A549 (cell line): Measurements from ENCODE around the gene CES1. TPM values are rescaled to one million over a fixed set of nuclear protein-coding genes. Genes with fewer than 3 reads are reported as not detected.

Source experiments
- ATAC-seq, 2 experiments: fragments of 200-7000 bp in 1 of 2; fragments of >200 bp in 1 of 2; cut with Nextera tagmentation in 1 of 2; cut with Tn5 transposase in 1 of 2; 3 replicates each; pipeline versions ENCODE4 v1.8.0 to v1.9.1; 2018 to 2020; ENCODE audit warnings: mild to moderate bottlenecking in 1 of 2, moderate library complexity in 1 of 2
- CTCF ChIA-PET: fragments of 300-600 bp; sonication (Branson Sonifier 250); formaldehyde crosslinking; extraction: SDS; loops from one replicate; lab custom pipeline; 2021; ENCODE audit warnings: antibody characterized with exemption, inconsistent platforms; lab: Yijun Ruan, JAX
- POLR2A ChIA-PET: fragments of 350-600 bp; formaldehyde crosslinking; extraction: SDS; loops from one replicate; lab custom pipeline; 2021; ENCODE audit warnings: antibody characterized with exemption, inconsistent platforms; lab: Yijun Ruan, JAX
- DNase-seq, 2 experiments: peaks; one replicate each; pipeline versions ENCODE4 v3.0.0 to v3.0.0-alpha.2; 2011 to 2016; ENCODE audit warnings: low read depth in 1 of 2, low spot score in 1 of 2
- FAIRE-seq: peaks from 2 replicates; lab custom pipeline; 2011; peaks lifted over from hg19 to GRCh38; lab: Jason Lieb, UNC
- H3K27ac ChIP-seq, 2 experiments: fragments of >200 bp; sonication (Bioruptor Twin); formaldehyde crosslinking; 3 replicates each; pipeline ENCODE4 v1.5.1; 2016 to 2017
- H3K4me1 ChIP-seq: fragments of >200 bp; sonication (Bioruptor Twin); formaldehyde crosslinking; 3 replicates; pipeline ENCODE4 v1.6.1; 2016
- H3K4me2 ChIP-seq: fragments of >200 bp; sonication (Bioruptor Twin); formaldehyde crosslinking; 3 replicates; pipeline ENCODE4 v1.6.1; 2016
- H3K4me3 ChIP-seq: fragments of >200 bp; sonication (Bioruptor Twin); formaldehyde crosslinking; 3 replicates; pipeline ENCODE4 v1.5.1; 2016
- H3K9me3 ChIP-seq: fragments of >200 bp; sonication (Bioruptor Twin); formaldehyde crosslinking; 3 replicates; pipeline ENCODE4 v1.6.1; 2016
- CBX2 ChIP-seq: fragments of 200-600 bp; sonication (generic); IDR thresholded peaks from 2 replicates; pipeline ENCODE4 v1.6.1; 2016; ENCODE audit warnings: low read depth, mild to moderate bottlenecking, borderline replicate concordance
- CBX8 ChIP-seq: fragments of 200-600 bp; sonication (generic); IDR thresholded peaks from 2 replicates; pipeline ENCODE4 v1.6.1; 2016
- CEBPB ChIP-seq, 2 experiments: fragments of >200 bp in 1 of 2; sonication (Bioruptor Twin) in 1 of 2; formaldehyde crosslinking in 1 of 2; IDR thresholded peaks; 2 replicates each; pipeline ENCODE4 v1.6.1; 2012 to 2016
- CHD4 ChIP-seq: fragments of 200-600 bp; sonication (generic); IDR thresholded peaks from 2 replicates; pipeline ENCODE4 v1.6.1; 2016; ENCODE audit warnings: antibody characterized with exemption, mild to moderate bottlenecking, borderline replicate concordance
- EHF ChIP-seq: fragments of 250-450 bp; sonication (Bioruptor Pico); IDR thresholded peaks from 2 replicates; pipeline ENCODE4 v1.5.0; 2020; ENCODE audit warnings: mild to moderate bottlenecking
- EHMT2 ChIP-seq: fragments of 200-600 bp; sonication (generic); IDR thresholded peaks from 2 replicates; pipeline ENCODE4 v1.6.1; 2016; ENCODE audit warnings: antibody characterized with exemption, low read depth, mild to moderate bottlenecking, moderate library complexity
- EP300 ChIP-seq, 2 experiments: fragments of >200 bp; sonication (Bioruptor Twin); formaldehyde crosslinking; IDR thresholded peaks; 2 replicates in 1 of 2; 3 replicates in 1 of 2; pipeline ENCODE4 v1.6.1; 2016 to 2017
- ESRRA ChIP-seq: fragments of 150-350 bp; IDR thresholded peaks from 2 replicates; pipeline ENCODE4 v1.6.1; 2014; ENCODE audit warnings: mild to moderate bottlenecking, low read length, borderline replicate concordance
- FOSL2 ChIP-seq, 2 experiments: fragments of 450-650 bp in 1 of 2; fragments of >200 bp in 1 of 2; sonication (Bioruptor Twin) in 1 of 2; formaldehyde crosslinking; IDR thresholded peaks; 2 replicates each; pipeline versions ENCODE4 v1.5.0 to v1.6.1; 2016 to 2020; ENCODE audit warnings: mild to moderate bottlenecking in 1 of 2, moderate library complexity in 1 of 2
- GATA3 ChIP-seq: IDR thresholded peaks from 2 replicates; pipeline ENCODE4 v1.6.1; 2012; ENCODE audit warnings: borderline replicate concordance
- HMGXB4 ChIP-seq: fragments of 250-450 bp; sonication (Bioruptor Pico); IDR thresholded peaks from 2 replicates; pipeline ENCODE4 v1.5.0; 2021; ENCODE audit warnings: mild to moderate bottlenecking, moderate library complexity, borderline replicate concordance
- HOXB5 ChIP-seq: fragments of 250-450 bp; sonication (Bioruptor Pico); IDR thresholded peaks from 2 replicates; pipeline ENCODE4 v1.5.0; 2020; ENCODE audit warnings: mild to moderate bottlenecking, moderate library complexity
- JUNB ChIP-seq: fragments of >200 bp; sonication (Bioruptor Twin); formaldehyde crosslinking; IDR thresholded peaks from 2 replicates; pipeline ENCODE4 v1.6.1; 2016
- KDM1A ChIP-seq: fragments of 200-600 bp; sonication (generic); IDR thresholded peaks from 2 replicates; pipeline ENCODE4 v1.6.1; 2016; ENCODE audit warnings: low read depth, mild to moderate bottlenecking
- MAFK ChIP-seq: fragments of 450-650 bp; IDR thresholded peaks from 2 replicates; pipeline ENCODE4 v1.6.1; 2014; ENCODE audit not compliant: partially characterized antibody
- MAZ ChIP-seq: fragments of 150-350 bp; IDR thresholded peaks from 2 replicates; pipeline ENCODE4 v1.6.1; 2014; ENCODE audit warnings: antibody characterized with exemption, low read depth, low read length, borderline replicate concordance
- MYC ChIP-seq: IDR thresholded peaks from 2 replicates; pipeline ENCODE4 v1.6.1; 2012; ENCODE audit warnings: mild to moderate bottlenecking, inconsistent platforms, low read length, improper control_type of control experiment, borderline replicate concordance
- NFE2L2 ChIP-seq: fragments of 150-350 bp; conservative IDR thresholded peaks from 2 replicates; pipeline ENCODE4 v1.6.1; 2014; ENCODE audit warnings: low read length
- NR3C1 ChIP-seq: fragments of >200 bp; sonication (Bioruptor Twin); formaldehyde crosslinking; IDR thresholded peaks from 3 replicates; pipeline ENCODE4 v1.6.1; 2017
- POLR2AphosphoS2 ChIP-seq: conservative IDR thresholded peaks from 2 replicates; pipeline ENCODE4 v1.6.1; 2012; ENCODE audit warnings: low read length, improper control_type of control experiment, inconsistent platforms
- RAD21 ChIP-seq, 2 experiments: fragments of >200 bp in 1 of 2; sonication (Bioruptor Twin) in 1 of 2; formaldehyde crosslinking in 1 of 2; IDR thresholded peaks in 1 of 2; conservative IDR thresholded peaks in 1 of 2; 2 replicates in 1 of 2; 3 replicates in 1 of 2; pipeline ENCODE4 v1.6.1; 2012 to 2018; ENCODE audit warnings: inconsistent platforms in 1 of 2
- RARB ChIP-seq: fragments of 250-450 bp; sonication (Bioruptor Pico); IDR thresholded peaks from 2 replicates; pipeline ENCODE4 v1.8.0; 2021; ENCODE audit warnings: mild to moderate bottlenecking, moderate library complexity
- RCOR1 ChIP-seq: fragments of 150-350 bp; IDR thresholded peaks from 2 replicates; pipeline ENCODE4 v1.6.1; 2014; ENCODE audit warnings: antibody characterized with exemption, low read length, low read depth
- RNF2 ChIP-seq: fragments of 200-600 bp; sonication (generic); IDR thresholded peaks from 2 replicates; pipeline ENCODE4 v1.6.1; 2016; ENCODE audit warnings: low read depth, mild to moderate bottlenecking, antibody characterized with exemption, moderate library complexity, borderline replicate concordance
- SMC3 ChIP-seq: fragments of >200 bp; sonication (Bioruptor Twin); formaldehyde crosslinking; IDR thresholded peaks from 3 replicates; pipeline ENCODE4 v1.6.1; 2018; ENCODE audit warnings: inconsistent platforms
- USF2 ChIP-seq: fragments of 450-650 bp; IDR thresholded peaks from 2 replicates; pipeline ENCODE4 v1.6.1; 2014; ENCODE audit warnings: antibody characterized with exemption
- ZC3H11A ChIP-seq: fragments of 450-650 bp; IDR thresholded peaks from 2 replicates; pipeline ENCODE4 v1.6.1; 2014; ENCODE audit warnings: antibody characterized with exemption, mild to moderate bottlenecking
- ZFP36 ChIP-seq: fragments of 450-650 bp; IDR thresholded peaks from 2 replicates; pipeline ENCODE4 v1.6.1; 2014; ENCODE audit warnings: borderline replicate concordance; ENCODE audit not compliant: partially characterized antibody
- ZSCAN20 ChIP-seq: fragments of 250-450 bp; sonication (Bioruptor Pico); IDR thresholded peaks from 2 replicates; pipeline ENCODE4 v1.8.0; 2022; ENCODE audit warnings: mild to moderate bottlenecking, moderate library complexity
- WGBS: methylation state at CpG from one replicate; pipeline ENCODE4 v1.1.6; 2017; ENCODE audit errors: missing lambda C conversion rate; 5-methylcytosine and 5-hydroxymethylcytosine counted together
- polyA plus RNA-seq, 4 experiments: library from polyadenylated mRNA; depleted of rRNA in 3 of 4; stranded (reverse); fragments of >200 nt; fragmentation: RNase III in 1 of 4; extraction: RNeasy Plus Mini Kit Qiagen cat#74134 plus additional on column Dnase treatment in 1 of 4; gene quantifications; 2 replicates in 3 of 4; 3 replicates in 1 of 4; pipeline ENCODE4 v1.2.3, GENCODE V29; 2011 to 2017
- TF ChIP-seq, protein P1 (sequence below): fragments of >200 bp; sonication (Bioruptor Twin); formaldehyde crosslinking; IDR thresholded peaks from 3 replicates; pipeline ENCODE4 v1.5.1; 2016
- TF ChIP-seq, protein P2 (sequence below): IDR thresholded peaks from 2 replicates; pipeline ENCODE4 v1.6.1; 2012
- TF ChIP-seq, protein P3 (sequence below): fragments of 150-350 bp; IDR thresholded peaks from 2 replicates; pipeline ENCODE4 v1.6.1; 2014; ENCODE audit warnings: low read depth, mild to moderate bottlenecking, low read length

Gene CES1
- polyA plus RNA-seq, 2 of the 4 experiments (the other 2 are of a cell fraction) = 17.9 to 84.1 TPM

DNA sequence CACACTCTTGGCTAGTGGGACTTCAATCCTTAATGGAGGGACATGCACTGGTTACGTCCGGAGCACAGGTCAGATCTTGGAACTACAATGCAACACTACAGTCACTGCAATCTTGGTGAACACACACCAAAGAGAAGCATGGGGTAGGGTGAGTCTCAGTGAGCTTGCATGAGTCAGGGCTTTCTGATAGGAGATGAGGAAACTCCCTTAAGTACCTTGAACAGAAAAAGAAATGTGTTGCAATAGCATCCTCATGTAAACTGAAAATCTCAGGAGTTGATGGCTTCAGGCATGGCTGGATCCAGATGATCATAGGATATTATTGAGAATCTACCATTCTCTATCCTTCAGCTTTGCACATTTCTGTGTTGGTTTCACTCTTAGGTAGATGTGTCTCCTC is 54.1 kb downstream of the CES1 start:
- H3K4me1 ChIP-seq = no peaks in the 10 kb centered on the region
- no peak for DNase-seq
- 100% methylated on average over 2 of the region's 2 CpGs for WGBS
- no peak overlapping the region for H3K4me3 ChIP-seq
- POLR2A ChIA-PET = no interaction called here
- H3K9me3 ChIP-seq = no peaks in the 10 kb centered on the region
- TF ChIP-seq, protein P1, sequence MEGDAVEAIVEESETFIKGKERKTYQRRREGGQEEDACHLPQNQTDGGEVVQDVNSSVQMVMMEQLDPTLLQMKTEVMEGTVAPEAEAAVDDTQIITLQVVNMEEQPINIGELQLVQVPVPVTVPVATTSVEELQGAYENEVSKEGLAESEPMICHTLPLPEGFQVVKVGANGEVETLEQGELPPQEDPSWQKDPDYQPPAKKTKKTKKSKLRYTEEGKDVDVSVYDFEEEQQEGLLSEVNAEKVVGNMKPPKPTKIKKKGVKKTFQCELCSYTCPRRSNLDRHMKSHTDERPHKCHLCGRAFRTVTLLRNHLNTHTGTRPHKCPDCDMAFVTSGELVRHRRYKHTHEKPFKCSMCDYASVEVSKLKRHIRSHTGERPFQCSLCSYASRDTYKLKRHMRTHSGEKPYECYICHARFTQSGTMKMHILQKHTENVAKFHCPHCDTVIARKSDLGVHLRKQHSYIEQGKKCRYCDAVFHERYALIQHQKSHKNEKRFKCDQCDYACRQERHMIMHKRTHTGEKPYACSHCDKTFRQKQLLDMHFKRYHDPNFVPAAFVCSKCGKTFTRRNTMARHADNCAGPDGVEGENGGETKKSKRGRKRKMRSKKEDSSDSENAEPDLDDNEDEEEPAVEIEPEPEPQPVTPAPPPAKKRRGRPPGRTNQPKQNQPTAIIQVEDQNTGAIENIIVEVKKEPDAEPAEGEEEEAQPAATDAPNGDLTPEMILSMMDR = no peak
- TF ChIP-seq RAD21 (conservative IDR thresholded peaks at IDR 0.05 in 1 of 2, IDR thresholded peaks at IDR 0.05 in 1 of 2) = no peak
- no peak for TF ChIP-seq ESRRA
- no peak for TF ChIP-seq RARB (CRISPR knock-in tag)
- no peak for TF ChIP-seq CBX2
- no peak for TF ChIP-seq ZSCAN20 (CRISPR knock-in tag)
- TF ChIP-seq EP300 (IDR thresholded peaks at IDR 0.05) = no peak
- no peak for TF ChIP-seq RNF2
- TF ChIP-seq SMC3 = no peak
- TF ChIP-seq GATA3 = no peak
- TF ChIP-seq CEBPB (IDR thresholded peaks at IDR 0.05) = no peak
- TF ChIP-seq CBX8 = no peak
- no peak for TF ChIP-seq NFE2L2
- no peak for TF ChIP-seq ZC3H11A
- TF ChIP-seq, protein P2, sequence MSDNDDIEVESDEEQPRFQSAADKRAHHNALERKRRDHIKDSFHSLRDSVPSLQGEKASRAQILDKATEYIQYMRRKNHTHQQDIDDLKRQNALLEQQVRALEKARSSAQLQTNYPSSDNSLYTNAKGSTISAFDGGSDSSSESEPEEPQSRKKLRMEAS = no peak
- no peak for TF ChIP-seq MYC
- TF ChIP-seq KDM1A = no peak
- TF ChIP-seq POLR2AphosphoS2 = no peak
- CTCF ChIA-PET = no interaction called here
- H3K4me2 ChIP-seq = no peak overlapping the region
- FAIRE-seq = no peak
- ATAC-seq = no peak
- no peak overlapping the region for H3K27ac ChIP-seq

GRCh38 chr16:55775857-55776256 is 57.0 kb downstream of the CES1 start:
- ChIA-PET POLR2A (no interaction called here), CTCF (no interaction called here)
- Histone ChIP-seq H3K4me2 (no peak overlapping the region), H3K4me1 (no peaks in the 10 kb centered on the region), H3K9me3 (no peaks in the 10 kb centered on the region), H3K27ac (no peak overlapping the region), H3K4me3 (no peak overlapping the region)
- no peak for DNase-seq
- no peak for FAIRE-seq
- TF ChIP-seq ZFP36 (no peak), USF2 (no peak), JUNB (no peak), HOXB5 (CRISPR knock-in tag) (no peak), HMGXB4 (CRISPR knock-in tag) (no peak), MAFK (no peak), CEBPB (IDR thresholded peaks at IDR 0.05) (no peak), ESRRA (no peak), RARB (CRISPR knock-in tag) (no peak), FOSL2 (IDR thresholded peaks at IDR 0.05) (no peak), FOSL2 (CRISPR knock-in tag; IDR thresholded peaks at IDR 0.05) (no peak), NR3C1 (no peak), CBX2 (no peak), NFE2L2 (no peak), KDM1A (no peak), RCOR1 (no peak), EHMT2 (no peak), MAZ (no peak), CHD4 (no peak), EHF (CRISPR knock-in tag) (no peak)
- TF ChIP-seq, protein P3, sequence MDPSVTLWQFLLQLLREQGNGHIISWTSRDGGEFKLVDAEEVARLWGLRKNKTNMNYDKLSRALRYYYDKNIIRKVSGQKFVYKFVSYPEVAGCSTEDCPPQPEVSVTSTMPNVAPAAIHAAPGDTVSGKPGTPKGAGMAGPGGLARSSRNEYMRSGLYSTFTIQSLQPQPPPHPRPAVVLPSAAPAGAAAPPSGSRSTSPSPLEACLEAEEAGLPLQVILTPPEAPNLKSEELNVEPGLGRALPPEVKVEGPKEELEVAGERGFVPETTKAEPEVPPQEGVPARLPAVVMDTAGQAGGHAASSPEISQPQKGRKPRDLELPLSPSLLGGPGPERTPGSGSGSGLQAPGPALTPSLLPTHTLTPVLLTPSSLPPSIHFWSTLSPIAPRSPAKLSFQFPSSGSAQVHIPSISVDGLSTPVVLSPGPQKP = no peak
- no peak for ATAC-seq
- 64% methylated on average over 4 of the region's 4 CpGs for WGBS
